ENCODE results near the gene IFI27L1. TPM values are rescaled to one million over a fixed set of nuclear protein-coding genes. Genes with fewer than 3 reads are reported as not detected.

Gene IFI27L1
- total and polyA plus RNA-seq, 2 of the 13 experiments (the other 11 are each of a cell fraction or from before 2014, with no cell fraction given): 11.9 to 19.0 TPM

- no peak for TF ChIP-seq PRDM10 (CRISPR knock-in tag; IDR thresholded peaks at IDR 0.05; ENCODE audit: low read depth)
- no peak for TF ChIP-seq REST (IDR thresholded peaks at IDR 0.05; ENCODE audit: borderline replicate concordance in 1 of 2, low read depth in 1 of 2, low read length in 2 of 2)
- TF ChIP-seq SOX13 (IDR thresholded peaks at IDR 0.05): no peak
- TF ChIP-seq SOX13 (CRISPR knock-in tag; conservative IDR thresholded peaks at IDR 0.05 in 1 of 2, IDR thresholded peaks at IDR 0.05 in 1 of 2): no peak
- TF ChIP-seq MLLT10 (CRISPR knock-in tag; IDR thresholded peaks at IDR 0.05): no peak
- TF ChIP-seq HIC2 (CRISPR knock-in tag; IDR thresholded peaks at IDR 0.05; ENCODE audit: low read depth): no peak
These were observed 46.2 kb downstream of the IFI27L1 start (continued) for GRCh38 chr14:94127330-94127729.
